ENCODE results near the gene B4GALNT2. TPM values are rescaled to one million over a fixed set of nuclear protein-coding genes. Genes with fewer than 3 reads are reported as not detected.
"Not testable (repeated sequence)": the region's sequence is repeated elsewhere in the genome, so short reads cannot be mapped to it uniquely, and the experiment has no call there.

Gene B4GALNT2
- total RNA-seq, 6 experiments from 2014 or later, result not detected

DNA sequence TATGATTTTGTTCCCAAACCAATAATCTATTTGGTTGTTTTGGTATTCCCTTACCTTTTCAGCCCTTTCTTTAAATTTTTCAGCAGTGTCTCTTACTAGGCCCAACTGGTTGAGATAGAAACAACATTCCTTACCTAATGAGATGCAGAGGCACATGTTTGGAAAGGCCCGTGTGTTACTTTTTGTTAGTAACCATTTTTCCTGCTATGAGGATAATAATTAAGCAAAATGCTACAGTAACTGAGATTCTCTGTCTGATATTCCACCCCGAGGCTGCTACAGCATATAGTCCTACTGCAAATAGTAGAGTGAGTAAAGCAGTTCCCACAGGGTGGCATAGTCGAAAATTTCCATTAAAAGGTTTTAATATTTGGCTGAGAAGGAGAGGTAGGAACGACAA lies 10.0 kb upstream of the B4GALNT2 start:
- Mint-ChIP-seq H3K9me3 (peaks cover 4% of the 10 kb centered on the region), H3K4me3 (no peak overlapping the region), H3K27ac (no peak overlapping the region), H3K36me3 (ENCODE audit: low read depth) (peaks cover 11% of the 10 kb centered on the region), H3K4me1 (ENCODE audit: low read depth) (no peaks in the 10 kb centered on the region), H3K27me3 (ENCODE audit: insufficient read depth) (peaks cover 22% of the 10 kb centered on the region)
- DNase-seq, result no peak
- TF ChIP-seq, protein P1, sequence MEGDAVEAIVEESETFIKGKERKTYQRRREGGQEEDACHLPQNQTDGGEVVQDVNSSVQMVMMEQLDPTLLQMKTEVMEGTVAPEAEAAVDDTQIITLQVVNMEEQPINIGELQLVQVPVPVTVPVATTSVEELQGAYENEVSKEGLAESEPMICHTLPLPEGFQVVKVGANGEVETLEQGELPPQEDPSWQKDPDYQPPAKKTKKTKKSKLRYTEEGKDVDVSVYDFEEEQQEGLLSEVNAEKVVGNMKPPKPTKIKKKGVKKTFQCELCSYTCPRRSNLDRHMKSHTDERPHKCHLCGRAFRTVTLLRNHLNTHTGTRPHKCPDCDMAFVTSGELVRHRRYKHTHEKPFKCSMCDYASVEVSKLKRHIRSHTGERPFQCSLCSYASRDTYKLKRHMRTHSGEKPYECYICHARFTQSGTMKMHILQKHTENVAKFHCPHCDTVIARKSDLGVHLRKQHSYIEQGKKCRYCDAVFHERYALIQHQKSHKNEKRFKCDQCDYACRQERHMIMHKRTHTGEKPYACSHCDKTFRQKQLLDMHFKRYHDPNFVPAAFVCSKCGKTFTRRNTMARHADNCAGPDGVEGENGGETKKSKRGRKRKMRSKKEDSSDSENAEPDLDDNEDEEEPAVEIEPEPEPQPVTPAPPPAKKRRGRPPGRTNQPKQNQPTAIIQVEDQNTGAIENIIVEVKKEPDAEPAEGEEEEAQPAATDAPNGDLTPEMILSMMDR (IDR thresholded peaks at IDR 0.05), result no peak

DNA sequence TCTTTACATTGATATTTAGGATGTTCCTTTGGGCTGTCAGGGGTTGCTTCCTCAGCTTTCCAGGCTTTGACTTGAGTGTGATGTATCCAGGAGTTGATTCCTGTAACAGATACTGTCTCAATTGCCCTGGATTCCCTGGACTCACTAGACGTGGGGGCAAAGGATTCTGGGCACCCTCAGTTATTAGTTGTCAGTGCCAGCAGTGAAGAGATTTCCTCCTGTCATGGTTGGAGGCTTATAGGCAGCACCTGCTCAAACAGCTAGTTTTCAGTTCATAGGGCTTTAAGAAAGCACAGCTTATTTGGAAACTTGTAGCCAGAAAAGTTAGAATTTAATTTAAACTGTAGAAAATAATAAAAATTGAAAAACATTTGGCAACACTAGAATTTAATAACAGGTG lies 9.5 kb upstream of the B4GALNT2 start:
- DNase-seq, result no peak
- H3K27me3 Mint-ChIP-seq (ENCODE audit: insufficient read depth), result peaks cover 19% of the 10 kb centered on the region
- H3K27ac Mint-ChIP-seq, result no peak overlapping the region
- peaks cover 11% of the 10 kb centered on the region for H3K36me3 Mint-ChIP-seq (ENCODE audit: low read depth)
- H3K4me1 Mint-ChIP-seq (ENCODE audit: low read depth), result no peaks in the 10 kb centered on the region
- H3K9me3 Mint-ChIP-seq, result peaks cover 4% of the 10 kb centered on the region
- H3K4me3 Mint-ChIP-seq, result no peak overlapping the region
- TF ChIP-seq, protein P1 (IDR thresholded peaks at IDR 0.05), result no peak

DNA sequence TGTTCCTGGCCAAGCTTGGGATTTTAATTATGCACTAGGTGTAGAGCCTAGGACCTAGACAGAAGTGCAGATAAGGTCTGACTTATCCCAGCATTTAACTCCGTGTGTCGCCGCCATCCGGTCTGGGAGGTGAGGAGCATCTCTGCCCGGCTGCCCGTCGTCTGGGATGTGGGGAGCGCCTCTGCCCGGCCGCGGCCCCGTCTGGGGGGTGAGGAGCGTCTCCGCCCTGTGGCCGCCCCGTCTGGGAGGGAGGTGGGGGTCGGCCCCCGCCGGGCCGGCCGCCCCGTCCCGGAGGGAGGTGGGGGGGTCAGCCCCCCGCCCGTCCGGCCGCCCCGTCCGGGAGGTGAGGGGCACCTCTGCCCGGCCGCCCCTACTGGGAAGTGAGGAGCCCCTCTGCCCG lies 7.1 kb upstream of the B4GALNT2 start:
- Mint-ChIP-seq H3K4me1 (ENCODE audit: low read depth) (no peaks in the 10 kb centered on the region), H3K4me3 (no peak overlapping the region), H3K9me3 (peaks cover 18% of the 10 kb centered on the region), H3K27me3 (ENCODE audit: insufficient read depth) (peaks cover 32% of the 10 kb centered on the region), H3K36me3 (ENCODE audit: low read depth) (peaks cover 11% of the 10 kb centered on the region), H3K27ac (no peak overlapping the region)
- TF ChIP-seq, protein P1 (IDR thresholded peaks at IDR 0.05), result no peak
- DNase-seq, result no peak

DNA sequence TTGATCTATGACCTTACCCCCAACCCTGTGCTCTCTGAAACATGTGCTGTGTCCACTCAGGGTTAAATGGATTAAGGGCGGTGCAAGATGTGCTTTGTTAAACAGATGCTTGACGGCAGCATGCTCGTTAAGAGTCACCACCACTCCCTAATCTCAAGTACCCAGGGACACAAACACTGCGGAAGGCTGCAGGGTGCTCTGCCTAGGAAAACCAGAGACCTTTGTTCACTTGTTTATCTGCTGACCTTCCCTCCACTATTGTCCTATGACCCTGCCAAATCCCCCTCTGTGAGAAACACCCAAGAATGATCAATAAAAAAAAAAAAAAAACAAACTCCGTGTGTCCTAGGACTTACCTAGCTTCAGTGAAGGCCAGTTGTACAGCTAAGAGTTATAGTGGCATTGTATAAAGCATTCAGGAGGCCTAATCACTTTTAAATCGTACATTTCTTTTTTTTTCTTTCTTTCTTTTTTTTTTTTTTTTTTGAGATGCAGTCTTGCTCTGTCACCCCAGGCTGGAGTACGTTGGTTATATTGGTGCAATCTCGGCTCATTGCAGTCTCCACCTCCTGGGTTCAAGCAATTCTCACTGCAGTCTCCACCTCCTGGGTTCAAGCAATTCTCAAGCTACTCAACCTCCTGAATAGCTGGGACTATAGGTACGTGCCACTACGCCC lies 6.2 kb upstream of the B4GALNT2 start:
- not testable (repeated sequence) for H3K36me3 Mint-ChIP-seq (ENCODE audit: low read depth); H3K4me3 Mint-ChIP-seq; H3K27ac Mint-ChIP-seq; DNase-seq; H3K4me1 Mint-ChIP-seq (ENCODE audit: low read depth)
- peaks cover 26% of the 10 kb centered on the region for H3K27me3 Mint-ChIP-seq (ENCODE audit: insufficient read depth)
- H3K9me3 Mint-ChIP-seq, result peaks cover 16% of the 10 kb centered on the region

DNA sequence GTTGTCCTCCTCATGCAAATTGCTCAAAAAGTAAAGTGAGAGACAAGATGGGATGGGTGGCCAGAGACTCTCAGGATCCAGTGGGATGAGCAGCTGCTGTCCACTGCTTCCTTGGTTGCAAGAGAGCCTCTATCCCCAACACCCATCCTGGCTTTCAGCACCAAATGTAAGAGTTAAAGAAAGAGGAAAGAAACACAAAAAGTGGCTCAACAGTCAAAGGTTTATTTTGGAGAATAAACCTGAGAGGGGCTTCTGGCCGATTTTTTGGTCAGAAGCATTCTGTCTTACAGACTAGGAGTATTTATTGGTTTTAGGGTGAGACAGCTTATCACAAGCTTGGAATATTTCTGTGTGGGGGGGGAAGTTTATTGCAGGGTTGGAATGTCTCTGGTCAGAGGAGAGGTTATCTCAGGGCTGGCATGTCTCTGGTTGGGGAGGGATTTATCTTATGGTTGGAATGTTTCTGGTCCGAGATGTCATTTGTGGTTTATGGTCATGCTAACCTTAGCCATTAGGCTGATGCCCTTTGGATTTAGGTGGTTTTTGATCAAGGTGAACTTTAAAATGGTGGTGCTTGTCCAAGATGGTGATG lies 3.1 kb upstream of the B4GALNT2 start:
- peaks cover 47% of the 10 kb centered on the region for H3K27me3 Mint-ChIP-seq (ENCODE audit: insufficient read depth)

DNA sequence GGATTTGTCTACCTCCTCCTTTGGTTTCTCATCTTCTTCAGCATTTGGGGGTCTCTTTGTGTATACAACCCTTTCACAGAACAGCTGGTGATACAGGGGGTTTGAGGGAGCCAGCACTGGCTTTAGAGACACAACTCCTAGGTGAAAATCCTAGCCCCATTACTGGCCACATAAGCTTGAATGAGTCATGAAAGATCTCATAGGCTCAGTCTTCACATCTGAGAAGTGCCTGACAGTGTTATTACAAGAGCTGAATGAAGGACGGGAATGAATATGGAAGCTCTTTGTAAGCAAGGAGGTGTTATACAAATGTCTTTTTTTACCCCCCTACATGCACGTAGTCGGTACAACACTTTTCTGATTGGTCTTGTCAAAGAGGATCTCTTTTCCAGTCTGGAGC lies 1.7 kb upstream of the B4GALNT2 start:
- H3K27ac Mint-ChIP-seq, result no peak overlapping the region
- peaks cover 52% of the 10 kb centered on the region for H3K27me3 Mint-ChIP-seq (ENCODE audit: insufficient read depth)
- no peak overlapping the region for H3K4me3 Mint-ChIP-seq
- peaks cover 15% of the 10 kb centered on the region for H3K9me3 Mint-ChIP-seq
- TF ChIP-seq, protein P1 (IDR thresholded peaks at IDR 0.05), result no peak
- DNase-seq, result no peak
- H3K36me3 Mint-ChIP-seq (ENCODE audit: low read depth), result no peaks in the 10 kb centered on the region
- H3K4me1 Mint-ChIP-seq (ENCODE audit: low read depth), result peaks cover 7% of the 10 kb centered on the region; the same call in 1 of the 2 replicates

More for the DNA sequence above, 3.1 kb upstream of the B4GALNT2 start:
- H3K4me3 Mint-ChIP-seq; DNase-seq; H3K36me3 Mint-ChIP-seq (ENCODE audit: low read depth); H3K27ac Mint-ChIP-seq; H3K4me1 Mint-ChIP-seq (ENCODE audit: low read depth): not testable (repeated sequence)
- peaks cover 15% of the 10 kb centered on the region for H3K9me3 Mint-ChIP-seq
